Cerebellar nuclear complex (tissue), 1 donor: ENCODE data around the gene ARHGAP8.
"Not testable (repeated sequence)": the region's sequence is repeated elsewhere in the genome, so short reads cannot be mapped to it uniquely, and the experiment has no call there.

Experiments
- DNase-seq, 2 experiments: peaks; one replicate each; lab custom pipeline; 2025; lab: John Stamatoyannopoulos, UW

Gene ARHGAP8

DNA sequence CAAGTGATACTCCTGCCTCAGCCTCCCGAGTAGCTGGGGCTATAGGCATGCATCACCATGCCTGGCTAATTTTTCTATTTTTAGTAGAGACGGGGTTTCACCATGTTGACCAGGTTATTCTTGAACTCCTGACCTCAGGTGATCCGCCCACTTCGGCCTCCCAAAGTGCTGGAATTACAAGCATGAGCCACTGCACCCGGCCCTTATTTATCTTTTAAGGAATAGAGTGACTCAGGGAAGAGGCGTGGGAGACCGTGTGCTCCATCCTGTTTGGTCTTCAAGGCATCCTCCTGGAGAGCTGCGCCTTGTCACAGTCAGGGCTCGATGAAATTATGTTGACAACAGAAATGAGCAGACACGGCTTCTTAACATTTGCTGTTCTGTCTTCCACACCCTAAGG, 12.7 kb upstream of the ARHGAP8 start:
- DNase-seq = not testable (repeated sequence)

- DNase-seq = no peak
Observed at GRCh38 chr22:44740307-44740706, 12.1 kb upstream of the ARHGAP8 start.

DNA sequence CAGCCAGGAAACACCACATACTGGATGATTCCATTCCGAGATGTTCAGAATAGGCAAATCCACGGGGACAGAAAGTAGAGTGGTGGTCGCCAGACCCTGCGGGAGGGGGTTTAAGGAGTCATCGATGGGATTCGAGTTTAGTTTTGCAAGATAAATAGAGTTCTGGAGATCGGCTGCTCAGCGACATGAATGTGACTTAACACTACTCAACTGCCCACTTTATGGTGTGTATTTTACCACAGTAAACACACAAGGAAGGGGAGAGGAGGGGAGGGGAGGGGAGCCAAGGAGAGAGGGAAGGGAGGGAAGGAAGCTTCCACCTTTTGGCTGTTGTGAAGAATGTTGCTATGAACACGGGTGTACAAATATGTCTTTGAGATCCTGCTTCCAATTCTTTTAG, 10.4 kb upstream of the ARHGAP8 start:
- DNase-seq = no peak

GRCh38 chr22:44743247-44743646, 9.1 kb upstream of the ARHGAP8 start:
- no peak for DNase-seq

DNA sequence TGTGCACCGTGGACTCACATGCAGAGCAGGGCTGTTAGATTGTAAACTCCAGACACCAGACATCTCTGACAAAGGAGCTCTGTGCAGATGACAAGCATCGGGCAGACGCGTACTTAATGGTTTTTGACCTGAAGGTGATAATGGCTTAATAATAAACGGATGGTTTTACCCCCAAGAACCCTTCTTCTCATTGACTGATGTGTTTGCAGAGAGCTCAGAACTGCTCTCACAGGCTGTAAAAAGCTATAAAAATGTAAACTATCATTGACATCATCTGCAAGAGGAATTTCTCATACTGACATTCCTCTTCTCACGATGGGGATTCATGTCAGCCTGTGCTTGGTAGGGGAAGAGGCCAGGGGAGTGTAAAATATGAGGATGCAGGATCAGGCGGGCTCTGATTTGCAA, 8.6 kb upstream of the ARHGAP8 start:
- no peak for DNase-seq

- no peak for DNase-seq
Observed at GRCh38 chr22:44745853-44746789, 6.3 kb upstream of the ARHGAP8 start.

GRCh38 chr22:44747784-44748127, 4.6 kb upstream of the ARHGAP8 start:
- not testable (repeated sequence) for DNase-seq

DNA sequence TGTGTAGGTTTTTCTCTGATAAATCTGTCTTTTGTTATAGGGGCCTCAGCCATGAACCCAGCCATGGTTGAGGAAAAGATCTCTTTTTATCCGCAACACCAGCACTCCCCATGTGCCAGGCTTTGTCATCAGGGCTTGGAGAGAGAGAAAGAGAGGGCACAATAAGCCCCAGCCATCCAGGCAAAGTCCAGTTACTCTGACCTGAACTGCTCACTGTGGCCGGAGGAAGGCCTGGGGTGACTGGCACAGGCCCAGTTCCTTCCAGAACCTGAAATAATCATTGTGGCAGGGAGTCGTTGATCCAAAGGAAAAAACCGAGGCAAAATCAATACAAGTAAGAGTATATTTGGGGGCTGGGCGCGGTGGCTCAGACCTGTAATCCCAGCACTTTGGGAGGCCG, 3.9 kb upstream of the ARHGAP8 start:
- DNase-seq = no peak

DNA sequence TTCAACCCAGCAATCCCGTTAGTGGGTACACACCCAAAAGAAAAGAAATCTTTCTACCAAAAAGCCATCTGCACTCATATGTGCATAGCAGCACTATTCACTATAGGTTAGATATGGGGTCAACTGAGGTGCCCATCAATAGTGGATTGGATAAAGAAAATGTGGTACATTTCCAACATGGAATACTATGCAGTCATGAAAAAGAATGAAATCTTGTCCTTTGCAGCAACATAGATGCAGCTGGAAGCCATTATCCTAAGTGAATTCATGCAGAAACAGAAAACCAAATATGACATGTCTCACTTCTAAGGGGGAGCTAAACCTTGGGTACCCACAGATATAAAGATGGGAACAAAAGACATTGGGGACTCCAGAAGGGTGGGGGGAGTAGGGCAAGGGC, 1.9 kb upstream of the ARHGAP8 start:
- DNase-seq = no peak

- DNase-seq = no peak
Observed at GRCh38 chr22:44753189-44754042, 1.0 kb downstream of the ARHGAP8 start.

GRCh38 chr22:44754998-44755397, 2.6 kb downstream of the ARHGAP8 start:
- DNase-seq = no peak

DNA sequence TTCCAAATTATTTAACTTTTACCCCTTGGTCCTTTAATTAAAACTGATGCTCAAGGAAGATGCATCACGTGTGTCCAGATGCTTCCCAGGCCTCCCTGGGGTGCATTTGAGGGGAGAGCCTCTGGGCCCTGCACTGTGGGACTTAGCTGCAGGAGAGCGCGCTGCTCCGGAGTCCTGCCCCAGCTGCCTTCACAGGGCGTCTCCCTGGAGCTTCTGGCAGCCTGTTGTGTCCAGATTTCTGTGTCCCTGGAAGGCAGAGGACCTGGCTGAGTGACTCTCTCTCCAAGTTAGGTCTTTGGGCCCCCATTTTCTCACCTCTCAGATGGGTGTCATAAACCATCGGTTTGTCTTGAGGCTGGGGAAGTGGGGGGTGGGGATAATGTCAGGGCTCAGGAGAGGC, 3.0 kb downstream of the ARHGAP8 start:
- no peak for DNase-seq

DNA sequence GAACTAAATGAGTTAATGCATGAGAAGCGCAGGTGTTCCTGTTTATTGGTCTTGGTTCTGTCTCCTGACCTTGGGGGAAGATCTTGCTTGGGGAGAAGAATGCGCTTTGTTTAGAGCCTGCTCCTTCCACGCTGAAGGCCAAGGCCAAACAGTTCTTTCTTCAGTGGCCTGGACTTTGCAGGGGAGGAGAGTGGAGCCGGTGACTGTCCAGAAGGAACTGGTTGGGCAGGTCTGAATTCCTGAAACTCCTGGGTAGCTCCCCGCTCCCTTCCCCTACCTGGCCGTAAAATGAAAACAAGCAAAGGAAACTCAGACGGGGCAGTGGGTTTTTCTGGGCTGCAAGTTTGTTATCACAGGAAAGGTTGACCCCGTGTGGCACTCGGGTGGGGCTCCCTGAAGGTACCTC, 3.6 kb downstream of the ARHGAP8 start:
- no peak for DNase-seq

- DNase-seq = no peak
Observed at GRCh38 chr22:44758344-44758973, 6.1 kb downstream of the ARHGAP8 start.

DNA sequence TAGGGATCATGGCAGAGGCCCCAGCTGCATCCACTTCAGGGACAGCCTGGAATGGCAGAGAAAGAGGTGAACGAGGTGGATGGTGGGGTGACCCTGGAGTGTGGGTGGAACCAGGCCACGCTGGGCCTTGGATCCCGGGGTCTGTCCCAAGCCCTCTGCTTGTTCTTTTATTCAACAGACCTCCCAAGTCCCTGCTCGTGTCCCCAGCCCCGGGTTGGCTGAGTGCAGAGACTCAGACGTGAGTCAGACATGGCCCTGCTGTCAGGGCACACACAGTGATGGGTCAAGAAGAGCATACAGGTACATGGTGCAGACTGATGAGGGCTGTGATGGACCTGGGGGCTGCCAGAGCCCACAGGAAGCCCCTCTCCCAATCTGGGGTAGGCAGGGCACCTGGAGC, 6.6 kb downstream of the ARHGAP8 start:
- DNase-seq = no peak

DNA sequence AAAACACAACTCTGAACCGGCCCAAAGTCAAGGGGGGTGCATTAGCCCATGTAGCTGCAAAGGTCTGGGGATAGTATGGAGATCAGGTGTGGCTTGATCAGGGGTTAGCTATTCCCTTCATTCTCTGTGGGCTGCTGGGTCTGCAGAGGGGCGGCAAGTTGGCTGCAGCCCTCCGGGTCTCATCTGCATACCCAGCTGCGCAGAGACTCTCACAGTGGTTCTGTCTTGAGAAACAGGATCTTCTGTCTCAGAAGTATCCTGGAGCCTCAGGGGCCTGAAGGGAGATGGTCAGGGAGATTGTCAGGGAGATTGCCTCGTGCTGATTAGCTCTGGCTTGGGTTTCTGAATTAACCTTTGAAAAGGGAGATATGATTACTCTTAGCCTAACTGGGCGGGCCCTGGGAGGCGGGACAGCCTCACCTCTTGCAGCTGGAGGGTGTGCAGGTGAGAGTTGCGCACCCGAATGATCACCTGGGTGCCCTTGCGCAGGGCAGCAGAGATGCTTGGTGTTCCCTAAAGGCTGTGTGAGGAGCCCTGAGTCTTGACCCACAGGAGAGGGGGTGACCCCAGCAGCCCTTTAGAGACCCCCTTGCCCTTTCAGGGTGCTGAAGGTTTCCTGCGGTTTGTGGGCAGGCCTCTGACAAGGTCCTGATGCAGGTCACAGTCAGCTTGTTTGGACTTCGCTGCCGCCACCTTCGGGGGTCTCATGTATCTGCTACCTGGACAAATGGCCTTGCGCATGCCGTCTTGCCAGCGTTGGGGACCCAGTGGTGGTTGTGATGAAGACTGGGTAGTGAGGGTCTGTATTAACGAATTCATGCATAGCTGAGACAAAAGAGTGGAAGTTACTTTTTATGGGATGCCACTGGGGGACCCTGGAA, 7.3 kb downstream of the ARHGAP8 start:
- DNase-seq = no peak

- DNase-seq = no peak
Observed at GRCh38 chr22:44760476-44760875, 8.1 kb downstream of the ARHGAP8 start.

DNA sequence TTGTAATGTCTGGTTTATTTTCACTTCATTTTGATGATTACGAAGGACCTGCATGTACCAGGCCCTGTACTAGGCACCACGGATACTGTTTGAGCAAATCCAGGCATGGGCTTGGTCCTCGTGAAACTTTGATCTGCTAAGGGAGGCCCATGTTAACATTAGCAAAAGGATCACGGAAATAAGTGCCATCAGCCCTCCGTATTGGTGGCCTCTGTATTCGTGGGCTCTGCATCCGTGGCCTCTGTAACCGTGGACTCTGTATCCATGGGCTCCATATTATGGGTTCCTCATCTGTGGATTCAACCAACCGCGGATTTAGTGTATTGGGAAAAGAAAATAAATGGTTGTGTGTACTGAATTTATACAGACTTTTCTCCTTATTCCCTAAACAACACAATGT, 8.7 kb downstream of the ARHGAP8 start:
- no peak for DNase-seq

- no peak for DNase-seq
Observed at GRCh38 chr22:44764373-44764772, 12.0 kb downstream of the ARHGAP8 start.

DNA sequence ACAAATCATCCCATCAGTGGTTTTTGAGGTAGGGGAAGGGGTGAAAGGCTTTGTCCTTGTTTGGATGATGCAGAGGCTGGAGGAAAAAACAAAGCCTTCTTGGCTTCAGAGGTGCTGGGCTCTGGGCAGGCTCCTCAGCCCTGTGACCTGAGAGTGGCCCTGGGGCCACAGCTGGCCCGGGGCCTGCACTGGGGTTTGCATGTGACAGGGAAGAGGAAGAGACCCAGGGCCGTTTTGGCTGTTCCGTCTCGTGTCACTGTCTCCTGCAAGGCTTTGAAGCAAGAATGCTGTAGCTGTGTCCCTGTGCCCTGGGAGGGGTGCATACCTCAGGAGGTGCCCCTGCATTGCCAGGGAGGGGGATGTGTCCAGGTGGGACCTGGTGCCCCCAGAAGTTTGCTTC, 12.6 kb downstream of the ARHGAP8 start:
- DNase-seq = no peak

DNA sequence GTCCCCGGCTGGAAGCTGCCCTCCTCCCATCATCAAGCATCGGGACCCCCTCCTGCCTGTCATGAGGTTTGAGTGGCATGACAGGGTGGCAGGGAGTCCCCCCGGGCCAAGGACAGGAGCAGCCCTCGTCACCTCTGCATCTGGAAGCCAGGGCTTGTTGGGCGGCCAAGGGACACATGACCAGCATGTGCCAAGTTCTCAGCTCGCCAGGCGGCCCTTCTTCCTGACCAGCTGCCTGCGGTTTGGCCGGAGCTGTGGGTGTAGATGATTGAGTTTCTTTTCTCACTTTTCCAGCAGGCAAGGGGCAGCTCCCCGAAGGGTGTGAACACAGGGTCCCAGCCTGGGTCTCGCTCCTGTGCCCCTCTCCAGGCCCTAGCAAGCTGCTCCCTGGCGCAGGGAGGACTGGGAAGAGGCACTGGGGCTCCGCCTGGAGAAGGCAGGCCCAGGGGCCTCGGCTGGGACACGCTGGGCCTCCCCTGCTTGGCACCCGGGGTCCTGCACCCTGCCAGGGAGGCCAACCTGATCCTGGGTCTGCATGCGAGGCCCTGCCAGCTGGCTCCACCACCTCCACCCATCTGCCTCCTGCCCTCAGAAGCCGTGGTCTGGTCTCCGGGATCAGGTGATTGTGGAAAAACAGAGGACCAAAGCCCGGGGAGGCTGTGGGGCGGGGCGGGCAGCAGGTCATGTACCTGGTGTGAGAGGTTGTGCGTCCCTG, 13.4 kb downstream of the ARHGAP8 start:
- DNase-seq = no peak
